HG03457 (cell line): ENCODE measurements around the gene TOGARAM1.

Experiments
- ATAC-seq: cut with Tn5 transposase; IDR thresholded peaks from one replicate; pipeline ENCODE4 v1.9.1; 2021; ENCODE audit warnings: moderate number of reproducible peaks; ENCODE audit not compliant: unreplicated experiment

Gene TOGARAM1

DNA sequence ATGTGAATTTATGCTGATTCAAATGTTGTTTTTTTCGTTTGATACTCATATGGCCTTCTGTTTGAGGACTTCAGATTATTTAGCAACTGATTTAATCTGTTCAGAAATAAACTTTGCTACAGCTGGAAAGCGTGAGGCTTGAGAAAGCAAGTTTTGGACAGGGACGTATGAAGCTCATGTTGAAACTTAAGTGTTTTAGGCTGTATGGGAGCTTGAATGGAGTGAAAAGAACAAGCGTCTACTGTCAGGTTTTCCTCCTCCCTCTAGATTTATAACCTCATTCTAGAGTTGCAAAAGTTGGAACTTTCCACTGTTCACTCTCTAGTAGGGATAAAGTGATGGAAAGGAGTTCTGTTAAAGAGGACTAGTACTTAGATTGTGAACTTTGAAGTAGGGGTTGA is 123.0 kb downstream of the TOGARAM1 start:
- ATAC-seq: no peak

DNA sequence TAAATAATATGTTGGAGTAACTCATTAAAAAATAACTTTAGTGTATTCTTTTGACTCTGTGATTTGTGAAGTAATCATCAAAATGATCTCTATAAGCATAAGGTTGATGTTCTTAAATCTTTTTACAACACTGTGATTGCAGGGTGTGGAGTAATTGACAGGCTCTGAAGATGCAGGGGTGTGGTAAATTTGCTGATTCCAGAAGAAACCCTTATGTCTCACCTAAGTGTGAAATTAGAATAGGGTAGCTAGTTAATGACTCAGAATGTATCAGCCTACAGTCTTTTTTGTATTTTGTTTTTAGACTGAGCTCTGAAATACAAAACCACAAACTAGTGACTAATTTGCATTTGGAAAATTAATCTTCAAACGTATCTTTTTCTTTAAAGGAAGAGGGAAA is 127.8 kb downstream of the TOGARAM1 start:
- ATAC-seq: peak; percentile 66

DNA sequence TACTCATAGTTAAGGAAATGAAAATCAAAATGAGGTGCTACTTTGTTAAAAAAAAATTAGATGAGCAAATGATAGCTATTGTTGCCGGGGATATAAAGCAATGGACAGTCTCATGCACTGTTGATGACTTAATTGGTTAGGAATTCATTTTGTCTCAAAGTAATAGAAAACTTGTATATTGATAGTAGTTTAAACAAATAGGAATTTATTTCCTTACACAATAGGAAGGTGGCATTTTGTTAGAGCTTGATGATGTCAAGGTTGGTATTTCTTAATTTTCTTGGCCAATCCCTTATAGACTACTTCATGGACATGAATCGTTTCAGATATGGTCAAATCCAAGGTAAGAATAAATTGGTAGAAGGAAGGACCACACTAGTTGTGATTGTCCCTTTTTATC is 129.7 kb downstream of the TOGARAM1 start:
- no peak for ATAC-seq

DNA sequence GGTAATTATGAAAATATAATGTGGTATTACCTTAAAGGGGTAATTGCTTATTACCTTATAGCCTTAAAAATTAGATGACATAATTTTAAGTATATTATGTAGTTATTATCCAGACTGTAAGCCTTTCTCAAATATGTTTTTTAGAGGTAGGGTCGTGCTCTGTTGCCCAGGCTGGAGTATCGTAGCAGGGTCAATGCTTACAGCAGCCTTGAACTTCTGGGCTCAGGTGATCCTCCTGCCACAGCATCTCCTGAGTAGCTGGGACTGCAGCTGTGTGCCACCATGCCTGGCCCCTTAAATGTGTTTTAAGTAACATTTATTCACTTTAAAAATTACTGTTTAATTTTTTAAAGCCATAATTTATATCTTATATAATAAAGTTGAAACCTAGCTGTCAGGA is 132.3 kb downstream of the TOGARAM1 start:
- no peak for ATAC-seq

DNA sequence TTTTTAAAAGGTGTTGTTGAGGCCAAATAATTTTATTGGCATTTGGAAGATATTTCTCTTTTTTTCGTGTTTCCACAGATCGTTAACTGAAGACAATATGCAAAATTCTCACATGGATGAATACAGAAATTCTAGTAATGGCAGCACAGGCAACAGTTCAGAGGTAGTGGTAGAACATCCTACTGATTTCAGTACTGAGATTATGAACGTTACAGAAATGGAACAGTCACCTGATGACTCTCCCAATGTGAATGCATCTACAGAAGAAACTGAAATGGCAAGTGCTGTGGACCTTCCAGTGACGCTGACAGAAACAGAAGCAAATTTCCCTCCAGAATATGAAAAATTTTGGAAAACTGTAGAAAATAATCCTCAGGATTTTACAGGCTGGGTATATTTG is 133.2 kb downstream of the TOGARAM1 start:
- ATAC-seq: no peak

- ATAC-seq: no peak
Measured at GRCh38 chr14:45096218-45096617, 134.2 kb downstream of the TOGARAM1 start.

DNA sequence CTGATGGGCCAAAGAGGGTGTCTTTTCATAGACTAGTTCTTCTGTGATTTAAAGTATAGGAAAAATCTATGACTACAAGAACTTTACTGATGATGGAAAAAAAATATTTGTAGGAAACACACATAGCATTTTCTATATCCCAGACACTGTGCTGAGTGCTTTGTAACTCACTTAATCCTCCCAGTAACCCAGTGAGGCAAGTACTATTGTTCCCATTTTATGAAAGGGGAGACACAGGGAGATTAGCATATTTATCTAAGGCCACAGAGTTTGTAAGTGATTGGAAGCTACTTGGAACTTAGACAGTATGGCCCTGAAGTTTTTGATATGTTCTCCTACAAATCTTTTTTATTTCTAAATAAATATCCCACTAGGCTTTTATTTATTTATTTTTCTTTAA is 141.8 kb downstream of the TOGARAM1 start:
- no peak for ATAC-seq

- ATAC-seq: no peak
Measured at GRCh38 chr14:45104561-45104960, 142.6 kb downstream of the TOGARAM1 start.

- ATAC-seq: no peak
Measured at GRCh38 chr14:45112896-45113781, 151.1 kb downstream of the TOGARAM1 start.

GRCh38 chr14:45114327-45114726 is 152.3 kb downstream of the TOGARAM1 start:
- ATAC-seq: no peak

- no peak for ATAC-seq
Measured at GRCh38 chr14:45118594-45118993, 156.6 kb downstream of the TOGARAM1 start.

DNA sequence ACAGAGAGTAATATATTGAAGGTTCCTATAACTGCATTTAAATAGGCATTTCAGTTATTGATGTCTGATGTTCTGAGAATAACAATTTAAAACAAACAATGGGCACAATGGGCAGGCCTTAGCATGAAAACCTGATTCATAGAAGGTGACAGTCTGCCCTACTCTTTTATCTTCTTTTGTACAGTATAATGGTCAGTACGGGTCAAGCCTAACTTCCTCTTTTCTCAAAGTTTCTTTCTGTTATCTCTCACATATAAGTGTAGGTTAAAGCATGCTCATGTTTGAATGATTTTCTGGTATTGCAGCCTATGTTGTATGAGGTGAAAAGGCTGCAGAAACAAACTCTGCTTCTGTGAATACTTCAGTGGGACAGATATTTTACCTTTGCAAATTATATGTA is 158.1 kb downstream of the TOGARAM1 start:
- no peak for ATAC-seq

DNA sequence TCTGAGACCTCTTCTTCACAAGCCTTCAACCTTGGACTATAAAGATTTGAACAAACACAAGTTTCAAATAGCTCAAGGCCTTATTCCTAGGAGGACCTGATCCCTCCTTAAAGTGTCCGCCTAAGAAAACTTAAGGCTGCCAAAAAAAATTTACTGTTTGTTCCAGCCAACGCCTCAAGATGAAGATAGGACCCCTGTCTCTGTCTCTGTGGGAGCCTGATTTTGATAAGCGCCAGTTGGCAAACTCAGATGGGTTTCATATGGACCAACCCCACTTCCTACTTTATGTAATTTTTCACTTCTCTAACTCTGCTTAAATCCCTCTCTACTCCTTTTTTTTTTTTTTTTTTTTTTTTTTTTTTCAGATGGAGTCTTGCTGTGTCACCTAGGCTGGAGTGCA is 161.3 kb downstream of the TOGARAM1 start:
- ATAC-seq: no peak
